ENCODE data around the gene BCAS3.

Gene BCAS3

DNA sequence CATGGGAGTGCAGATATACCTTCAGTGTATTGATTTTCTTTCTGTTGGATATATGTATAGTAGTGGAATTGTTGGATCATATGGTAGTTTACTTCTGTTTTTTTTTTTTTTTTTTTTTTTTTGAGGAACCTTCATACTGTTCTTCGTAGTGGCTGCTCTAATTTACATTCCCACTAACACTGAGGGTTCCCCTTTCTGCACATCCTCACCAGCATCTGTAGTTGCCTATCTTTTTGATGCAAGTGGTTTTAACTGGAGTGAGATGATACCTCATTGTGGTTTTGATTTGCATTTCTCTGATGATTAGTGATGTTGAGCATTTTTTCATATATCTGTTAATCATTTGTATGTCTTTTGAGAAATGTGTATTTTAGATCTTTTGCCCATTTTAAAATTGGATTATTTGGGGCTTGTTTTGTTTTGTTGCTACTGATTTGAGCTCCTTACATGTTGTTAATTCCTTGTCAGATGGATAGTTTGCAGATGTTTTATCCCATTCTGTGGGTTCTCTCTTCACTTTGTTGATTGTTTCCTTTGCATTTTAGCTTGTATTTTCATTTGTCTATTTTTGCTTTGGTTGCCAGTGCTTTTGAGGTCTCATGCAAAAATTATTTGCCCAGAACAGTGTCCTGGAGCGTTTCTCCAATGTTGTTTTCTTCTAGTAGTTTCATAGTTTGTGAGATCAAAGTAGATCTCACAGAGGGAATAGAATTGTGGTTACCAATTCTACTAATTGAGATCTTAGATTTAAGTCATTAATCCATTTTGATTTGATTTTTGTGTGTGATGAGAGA lies 25.0 kb upstream of the BCAS3 start:
- no peak for DNase-seq (ENCODE audit: low read depth)
- TF ChIP-seq, protein P1, sequence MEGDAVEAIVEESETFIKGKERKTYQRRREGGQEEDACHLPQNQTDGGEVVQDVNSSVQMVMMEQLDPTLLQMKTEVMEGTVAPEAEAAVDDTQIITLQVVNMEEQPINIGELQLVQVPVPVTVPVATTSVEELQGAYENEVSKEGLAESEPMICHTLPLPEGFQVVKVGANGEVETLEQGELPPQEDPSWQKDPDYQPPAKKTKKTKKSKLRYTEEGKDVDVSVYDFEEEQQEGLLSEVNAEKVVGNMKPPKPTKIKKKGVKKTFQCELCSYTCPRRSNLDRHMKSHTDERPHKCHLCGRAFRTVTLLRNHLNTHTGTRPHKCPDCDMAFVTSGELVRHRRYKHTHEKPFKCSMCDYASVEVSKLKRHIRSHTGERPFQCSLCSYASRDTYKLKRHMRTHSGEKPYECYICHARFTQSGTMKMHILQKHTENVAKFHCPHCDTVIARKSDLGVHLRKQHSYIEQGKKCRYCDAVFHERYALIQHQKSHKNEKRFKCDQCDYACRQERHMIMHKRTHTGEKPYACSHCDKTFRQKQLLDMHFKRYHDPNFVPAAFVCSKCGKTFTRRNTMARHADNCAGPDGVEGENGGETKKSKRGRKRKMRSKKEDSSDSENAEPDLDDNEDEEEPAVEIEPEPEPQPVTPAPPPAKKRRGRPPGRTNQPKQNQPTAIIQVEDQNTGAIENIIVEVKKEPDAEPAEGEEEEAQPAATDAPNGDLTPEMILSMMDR (IDR thresholded peaks at IDR 0.05; ENCODE audit: control insufficient read depth, insufficient read depth, low read depth, low read length, missing control alignments), result no peak

DNA sequence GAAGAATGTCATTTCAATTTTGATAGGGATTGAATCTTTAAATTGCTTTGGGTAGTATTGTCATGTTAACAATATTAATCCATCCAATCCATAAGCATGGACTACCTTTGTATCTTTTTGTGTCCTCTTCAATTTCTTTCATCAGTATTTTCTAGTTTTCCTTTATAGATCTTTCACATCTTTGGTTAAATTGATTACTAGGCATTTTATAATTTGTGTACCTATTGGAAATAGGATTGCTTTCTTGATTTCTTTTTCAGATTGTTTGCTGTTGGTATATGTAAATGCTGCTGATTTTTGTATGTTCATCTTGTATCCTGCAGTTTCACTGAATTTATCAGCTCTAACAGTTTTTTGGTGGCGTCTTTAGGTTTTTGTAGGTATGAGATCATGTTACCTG lies 24.1 kb upstream of the BCAS3 start:
- TF ChIP-seq, protein P1 (IDR thresholded peaks at IDR 0.05; ENCODE audit: control insufficient read depth, insufficient read depth, low read depth, low read length, missing control alignments), result no peak
- no peak overlapping the region for H3K4me3 ChIP-seq (ENCODE audit: control insufficient read depth, low read depth, low read length)
- DNase-seq (ENCODE audit: low read depth), result no peak

More for the DNA sequence above, 25.0 kb upstream of the BCAS3 start:
- H3K4me3 ChIP-seq (ENCODE audit: control insufficient read depth, low read depth, low read length), result no peak overlapping the region

DNA sequence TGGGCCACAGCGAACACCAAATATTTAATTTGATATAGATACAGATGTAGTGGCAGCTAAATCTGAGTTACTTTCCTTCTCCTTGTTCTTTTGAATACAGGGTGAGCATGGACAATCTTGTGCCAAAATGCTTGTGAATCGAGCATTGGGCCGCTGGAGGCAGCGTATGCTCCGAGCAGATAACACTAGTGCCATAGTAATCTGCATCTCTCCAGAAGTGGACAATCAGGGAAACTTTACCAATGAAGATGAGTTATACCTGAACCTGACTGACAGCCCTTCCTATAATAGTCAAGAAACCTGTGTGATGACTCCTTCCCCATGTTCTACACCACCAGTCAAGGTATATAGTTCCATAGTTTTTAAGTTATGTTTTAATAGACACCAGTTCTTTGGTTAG lies 21.2 kb upstream of the BCAS3 start:
- DNase-seq (ENCODE audit: low read depth), result no peak
- TF ChIP-seq, protein P1 (IDR thresholded peaks at IDR 0.05; ENCODE audit: control insufficient read depth, insufficient read depth, low read depth, low read length, missing control alignments), result no peak
- no peak overlapping the region for H3K4me3 ChIP-seq (ENCODE audit: control insufficient read depth, low read depth, low read length)

DNA sequence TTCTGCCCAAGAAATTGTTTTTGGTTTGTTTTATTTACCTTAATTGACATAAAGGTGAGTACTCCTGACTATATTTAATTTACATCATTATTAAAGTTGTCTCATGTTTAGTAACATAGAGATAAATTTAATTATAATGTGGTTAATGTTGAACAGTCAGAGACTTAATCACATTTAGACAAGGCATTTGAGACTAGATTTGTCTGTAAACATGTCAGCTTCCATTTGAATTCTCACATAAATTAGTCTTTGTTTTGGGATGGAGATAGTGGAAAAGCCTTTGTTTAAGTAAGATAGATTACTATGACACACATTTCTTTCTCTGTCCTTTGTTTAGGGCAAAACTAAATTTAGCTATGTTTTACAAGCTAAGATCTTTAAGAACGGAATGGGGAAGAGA lies 18.5 kb upstream of the BCAS3 start:
- DNase-seq (ENCODE audit: low read depth), result no peak
- TF ChIP-seq, protein P1 (IDR thresholded peaks at IDR 0.05; ENCODE audit: control insufficient read depth, insufficient read depth, low read depth, low read length, missing control alignments), result no peak
- H3K4me3 ChIP-seq (ENCODE audit: control insufficient read depth, low read depth, low read length), result no peak overlapping the region

DNA sequence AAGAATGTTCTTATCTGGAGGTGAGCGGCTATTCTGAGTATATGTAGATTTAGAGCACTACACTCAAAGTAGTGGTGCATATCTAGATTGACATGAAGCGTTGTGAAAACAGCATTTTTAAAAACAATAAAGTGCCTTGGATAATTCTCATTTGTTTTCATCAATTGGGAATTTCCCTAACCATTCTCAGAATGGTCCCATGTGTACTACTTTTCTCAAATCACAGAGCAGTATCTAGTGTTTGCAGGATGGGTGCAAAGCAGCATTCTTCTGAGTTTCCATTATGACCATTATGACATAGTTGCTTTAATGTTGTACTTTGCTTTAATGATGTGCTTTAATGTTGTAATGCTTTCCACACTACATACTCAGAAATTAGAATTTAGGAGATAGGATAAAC lies 16.2 kb upstream of the BCAS3 start:
- DNase-seq (ENCODE audit: low read depth), result no peak
- TF ChIP-seq, protein P1 (IDR thresholded peaks at IDR 0.05; ENCODE audit: control insufficient read depth, insufficient read depth, low read depth, low read length, missing control alignments), result no peak
- H3K4me3 ChIP-seq (ENCODE audit: control insufficient read depth, low read depth, low read length), result no peak overlapping the region

DNA sequence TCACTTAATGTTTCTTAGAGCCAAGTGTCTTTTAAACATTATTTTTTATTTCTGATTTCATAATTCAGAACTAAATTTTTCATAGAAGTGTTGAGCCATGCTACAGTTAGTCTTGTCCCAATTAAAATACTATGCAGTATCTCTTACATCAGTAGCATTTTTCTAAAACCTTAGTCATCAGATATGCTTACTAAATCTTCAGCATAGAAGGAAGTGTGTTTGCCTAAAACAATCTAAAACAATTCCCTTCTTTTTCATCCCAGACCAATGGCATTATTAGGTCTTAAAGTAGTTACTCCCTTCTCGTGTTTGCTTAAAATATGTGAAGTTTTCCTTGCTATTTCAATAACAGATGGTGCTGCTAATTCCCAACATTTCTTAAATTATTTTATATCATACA lies 13.6 kb upstream of the BCAS3 start:
- H3K4me3 ChIP-seq (ENCODE audit: control insufficient read depth, low read depth, low read length), result no peak overlapping the region
- DNase-seq (ENCODE audit: low read depth), result no peak
- TF ChIP-seq, protein P1 (IDR thresholded peaks at IDR 0.05; ENCODE audit: control insufficient read depth, insufficient read depth, low read depth, low read length, missing control alignments), result no peak
